Smooth muscle cell (in vitro differentiated cells): ENCODE data around the gene HTR2C. TPM values are rescaled to one million over a fixed set of nuclear protein-coding genes. Genes with fewer than 3 reads are reported as not detected.

Experiments
- DNase-seq: peaks from one replicate; lab custom pipeline; 2025; ENCODE audit not compliant: unreplicated experiment; lab: John Stamatoyannopoulos, UW
- H2AFZ ChIP-seq: fragments of 200-600 bp; sonication (generic); 2 replicates; pipeline ENCODE4 v1.6.0; 2016; ENCODE audit warnings: antibody characterized with exemption, low read depth, mild to moderate bottlenecking
- H3F3A ChIP-seq: fragments of 200-600 bp; sonication (generic); 2 replicates; pipeline ENCODE4 v1.6.0; 2017; ENCODE audit warnings: antibody characterized with exemption, low read depth
- H3K27ac ChIP-seq: fragments of 200-600 bp; sonication (generic); 2 replicates; pipeline ENCODE4 v1.5.1; 2016; ENCODE audit warnings: low read depth, mild to moderate bottlenecking
- H3K27me3 ChIP-seq: fragments of 200-600 bp; sonication (generic); 2 replicates; pipeline ENCODE4 v1.6.1; 2016; ENCODE audit warnings: low read depth, mild to moderate bottlenecking
- H3K36me3 ChIP-seq: fragments of 200-600 bp; sonication (generic); 2 replicates; pipeline ENCODE4 v1.5.1; 2016; ENCODE audit warnings: low read depth
- H3K4me1 ChIP-seq: fragments of 200-600 bp; sonication (generic); 2 replicates; pipeline ENCODE4 v1.5.1; 2016; ENCODE audit warnings: low read depth
- H3K4me2 ChIP-seq: fragments of 200-600 bp; sonication (generic); 2 replicates; pipeline ENCODE4 v1.6.0; 2016; ENCODE audit warnings: mild to moderate bottlenecking
- H3K4me3 ChIP-seq: fragments of 200-600 bp; sonication (generic); 2 replicates; pipeline ENCODE4 v1.5.1; 2016; ENCODE audit warnings: mild to moderate bottlenecking
- H3K79me2 ChIP-seq: fragments of 200-600 bp; sonication (generic); 2 replicates; pipeline ENCODE4 v1.6.0; 2016; ENCODE audit warnings: low read depth, mild to moderate bottlenecking
- H3K9ac ChIP-seq: fragments of 200-600 bp; sonication (generic); 2 replicates; pipeline ENCODE4 v1.6.0; 2016; ENCODE audit warnings: low read depth
- H3K9me3 ChIP-seq: fragments of 200-600 bp; sonication (generic); replicated peaks from 2 replicates; pipeline ENCODE4 v1.5.1; 2016; ENCODE audit warnings: low read depth
- H4K20me1 ChIP-seq: fragments of 200-600 bp; sonication (generic); 2 replicates; pipeline ENCODE4 v1.6.0; 2016; ENCODE audit warnings: low read depth
- CTCF ChIP-seq: fragments of 200-600 bp; sonication (generic); IDR thresholded peaks from 2 replicates; pipeline ENCODE4 v1.5.1; 2017; ENCODE audit warnings: borderline replicate concordance, mild to moderate bottlenecking, antibody characterized with exemption; ENCODE audit not compliant: insufficient read depth, poor library complexity, severe bottlenecking
- WGBS: methylation state at CpG from one replicate; pipeline ENCODE4 v1.1.7; 2016; ENCODE audit warnings: low lambda C conversion rate; 5-methylcytosine and 5-hydroxymethylcytosine counted together
- microRNA counts: library from miRNA; unstranded; fragments of <30 nt; microRNA quantifications from one replicate; lab custom pipeline; 2016
- microRNA-seq: library from miRNA; unstranded; fragments of <30 nt; microRNA quantifications from one replicate; pipeline ENCODE4, GENCODE V29; 2016; ENCODE audit warnings: borderline number of aligned reads
- polyA plus RNA-seq: library from polyadenylated mRNA; unstranded; fragments of >200 nt; fragmentation: Nextera tagmentation; extraction: Ambion mirVana; gene quantifications from 2 replicates; pipeline ENCODE4 v1.2.1, GENCODE V29; 2016
- small RNA-seq: library from RNA; depleted of rRNA; stranded (forward); fragments of <200 nt; gene quantifications from one replicate; pipeline ENCODE3, GENCODE V24; 2014
- total RNA-seq: library from RNA; depleted of rRNA; stranded (reverse); fragments of >200 nt; gene quantifications from 2 replicates; pipeline ENCODE4 v1.2.3, GENCODE V29; 2014

Gene HTR2C
- total and polyA plus RNA-seq, 2 experiments from 2014 or later: 0.09 to 0.19 TPM

GRCh38 chrX:114952696-114953095 is 368.8 kb downstream of the HTR2C start:
- H4K20me1 ChIP-seq: no peaks in the 10 kb centered on the region
- no peak overlapping the region for H3K9ac ChIP-seq
- H3K27ac ChIP-seq: no peak overlapping the region
- no peak for DNase-seq
- H3K4me3 ChIP-seq: no peak overlapping the region
- no peaks in the 10 kb centered on the region for H3F3A ChIP-seq
- H3K27me3 ChIP-seq: no peaks in the 10 kb centered on the region
- H3K9me3 ChIP-seq: no peaks in the 10 kb centered on the region
- WGBS: 88% methylated on average over 2 of the region's 2 CpGs
- H2AFZ ChIP-seq: no peak overlapping the region
- no peaks in the 10 kb centered on the region for H3K36me3 ChIP-seq
- no peaks in the 10 kb centered on the region for H3K79me2 ChIP-seq
- no peak for TF ChIP-seq CTCF
- H3K4me2 ChIP-seq: no peak overlapping the region
- H3K4me1 ChIP-seq: no peaks in the 10 kb centered on the region

MicroRNAs within 50 kb of the gene (microRNA counts, 767-probe panel; counts per million panel counts)
- microRNA hsa-miR-1264 (lab: Ali Mortazavi, UCI) (183 counts per million), microRNA hsa-miR-1298 (lab: Ali Mortazavi, UCI) (183 counts per million), microRNA hsa-miR-1911-5p (lab: Ali Mortazavi, UCI) (183 counts per million), microRNA hsa-miR-1912 (lab: Ali Mortazavi, UCI) (183 counts per million), microRNA hsa-miR-448 (lab: Ali Mortazavi, UCI) (183 counts per million), microRNA hsa-miR-764 (lab: Ali Mortazavi, UCI) (183 counts per million)

Small RNAs within 50 kb of the gene (microRNA-seq; reads per million reads assigned to microRNA genes)
- 3.5 reads per million for gene MIR1264
- gene MIR1298: 50.8 reads per million, percentile 45 among the genes with 10 or more reads in this experiment
- gene MIR1911: 57.3 reads per million, percentile 47 among the genes with 10 or more reads in this experiment
- gene MIR1912: 31.0 reads per million, percentile 38 among the genes with 10 or more reads in this experiment
- 1.8 reads per million for gene MIR448
- gene MIR764: not detected

Small RNAs within 50 kb of the gene (small RNA-seq; reads per million reads assigned to genes)
- not detected for gene AL355812.1
- gene MIR1264: not detected
- gene MIR1298: 1.0 reads per million, percentile 31 among the genes with 10 or more reads in this experiment
- gene MIR1911: 0.66 reads per million, percentile 22 among the genes with 10 or more reads in this experiment
- not detected for gene MIR1912
- gene MIR448: 0.55 reads per million, percentile 19 among the genes with 10 or more reads in this experiment
- not detected for gene MIR764
- gene SNORA35: 0.08 reads per million
